Neutrophil (primary cell): ENCODE data around the gene PER3.

Experiments used
- H3K27ac ChIP-seq: fragments of 200-600 bp; sonication (generic); 2 replicates; pipeline ENCODE4 v1.5.1; 2016; ENCODE audit warnings: mild to moderate bottlenecking, moderate library complexity
- H3K27me3 ChIP-seq: fragments of 200-600 bp; sonication (generic); 2 replicates; pipeline ENCODE4 v1.6.0; 2016; ENCODE audit warnings: mild to moderate bottlenecking
- H3K36me3 ChIP-seq: fragments of 200-600 bp; sonication (generic); 2 replicates; pipeline ENCODE4 v1.5.1; 2017
- H3K4me1 ChIP-seq, 2 experiments: fragments of 200-600 bp in 1 of 2; sonication (generic) in 1 of 2; 1 replicate in 1 of 2; 2 replicates in 1 of 2; pipeline versions ENCODE4 v1.5.1 to v1.6.1; 2013 to 2016; ENCODE audit warnings: low read depth in 1 of 2, low read length in 1 of 2, mild to moderate bottlenecking in 1 of 2, moderate library complexity in 1 of 2; ENCODE audit not compliant: control insufficient read depth in 1 of 2, insufficient read depth in 1 of 2
- H3K4me3 ChIP-seq, 2 experiments: fragments of 200-600 bp in 1 of 2; sonication (generic) in 1 of 2; 1 replicate in 1 of 2; 2 replicates in 1 of 2; pipeline ENCODE4 v1.5.1; 2013 to 2016; ENCODE audit warnings: low read depth in 1 of 2, low read length in 1 of 2, mild to moderate bottlenecking in 1 of 2, moderate library complexity in 1 of 2
- H3K9me3 ChIP-seq: fragments of 200-600 bp; sonication (generic); 2 replicates; pipeline ENCODE4 v1.5.1; 2016
- TF ChIP-seq, protein P1 (sequence below): fragments of 200-600 bp; sonication (generic); IDR thresholded peaks from 2 replicates; pipeline ENCODE4 v1.5.1; 2016; ENCODE audit warnings: antibody characterized with exemption

PER3 gene

GRCh38 chr1:7769673-7770412 lies 14.2 kb upstream of the PER3 start:
- H3K4me3 ChIP-seq: peak overlapping the region in 1 of 2 experiments; percentile 87
- peaks cover 39 to 42% of the 10 kb centered on the region in 2 experiments for H3K4me1 ChIP-seq
- H3K27me3 ChIP-seq: peaks cover 6% of the 10 kb centered on the region
- peaks cover 10% of the 10 kb centered on the region for H3K36me3 ChIP-seq
- no peaks in the 10 kb centered on the region for H3K9me3 ChIP-seq
- H3K27ac ChIP-seq: no peak overlapping the region
- TF ChIP-seq, protein P1, sequence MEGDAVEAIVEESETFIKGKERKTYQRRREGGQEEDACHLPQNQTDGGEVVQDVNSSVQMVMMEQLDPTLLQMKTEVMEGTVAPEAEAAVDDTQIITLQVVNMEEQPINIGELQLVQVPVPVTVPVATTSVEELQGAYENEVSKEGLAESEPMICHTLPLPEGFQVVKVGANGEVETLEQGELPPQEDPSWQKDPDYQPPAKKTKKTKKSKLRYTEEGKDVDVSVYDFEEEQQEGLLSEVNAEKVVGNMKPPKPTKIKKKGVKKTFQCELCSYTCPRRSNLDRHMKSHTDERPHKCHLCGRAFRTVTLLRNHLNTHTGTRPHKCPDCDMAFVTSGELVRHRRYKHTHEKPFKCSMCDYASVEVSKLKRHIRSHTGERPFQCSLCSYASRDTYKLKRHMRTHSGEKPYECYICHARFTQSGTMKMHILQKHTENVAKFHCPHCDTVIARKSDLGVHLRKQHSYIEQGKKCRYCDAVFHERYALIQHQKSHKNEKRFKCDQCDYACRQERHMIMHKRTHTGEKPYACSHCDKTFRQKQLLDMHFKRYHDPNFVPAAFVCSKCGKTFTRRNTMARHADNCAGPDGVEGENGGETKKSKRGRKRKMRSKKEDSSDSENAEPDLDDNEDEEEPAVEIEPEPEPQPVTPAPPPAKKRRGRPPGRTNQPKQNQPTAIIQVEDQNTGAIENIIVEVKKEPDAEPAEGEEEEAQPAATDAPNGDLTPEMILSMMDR: no peak

GRCh38 chr1:7770669-7770996 lies 13.5 kb upstream of the PER3 start:
- peak overlapping the region; percentile 83 to 87 for H3K4me3 ChIP-seq
- peaks cover 6% of the 10 kb centered on the region for H3K27me3 ChIP-seq
- peaks cover 46 to 48% of the 10 kb centered on the region in 2 experiments for H3K4me1 ChIP-seq
- TF ChIP-seq, protein P1: no peak
- peak overlapping the region; percentile 98 for H3K27ac ChIP-seq
- H3K9me3 ChIP-seq: no peaks in the 10 kb centered on the region
- H3K36me3 ChIP-seq: peaks cover 11% of the 10 kb centered on the region

GRCh38 chr1:7770997-7771822 lies 12.9 kb upstream of the PER3 start, which contains the start of gene VAMP3:
TSS of gene VAMP3 (plus strand) at chr1:7771296. CDS start at chr1:7771384, 88 bp downstream.
- H3K9me3 ChIP-seq: no peaks in the 10 kb centered on the region
- peak within 1 kb of the TSS; percentile 98 for H3K27ac ChIP-seq
- TF ChIP-seq, protein P1: peak; percentile 36
- H3K4me1 ChIP-seq: peaks cover 51 to 54% of the 10 kb centered on the region in 2 experiments
- peaks cover 5% of the 10 kb centered on the region for H3K27me3 ChIP-seq
- H3K36me3 ChIP-seq: peaks cover 11% of the 10 kb centered on the region
- peak within 1 kb of the TSS; percentile 83 to 87 for H3K4me3 ChIP-seq

- peak overlapping the region; percentile 98 for H3K27ac ChIP-seq
- TF ChIP-seq, protein P1: no peak
- peaks cover 14% of the 10 kb centered on the region for H3K36me3 ChIP-seq
- H3K9me3 ChIP-seq: no peaks in the 10 kb centered on the region
- no peaks in the 10 kb centered on the region for H3K27me3 ChIP-seq
- H3K4me3 ChIP-seq: peak overlapping the region; percentile 83 to 87
- H3K4me1 ChIP-seq: peaks cover 54% of the 10 kb centered on the region in 2 experiments
These were observed 12.2 kb upstream of the PER3 start for GRCh38 chr1:7771823-7772299.

- H3K4me3 ChIP-seq: no peak overlapping the region
- TF ChIP-seq, protein P1: no peak
- H3K27ac ChIP-seq: peak overlapping the region; percentile 10
- no peaks in the 10 kb centered on the region for H3K27me3 ChIP-seq
- H3K36me3 ChIP-seq: peaks cover 58% of the 10 kb centered on the region
- H3K9me3 ChIP-seq: no peaks in the 10 kb centered on the region
- H3K4me1 ChIP-seq: peaks cover 60 to 63% of the 10 kb centered on the region in 2 experiments
These were observed 6.5 kb upstream of the PER3 start for GRCh38 chr1:7777591-7777990.
